Panc1 (cell line): ENCODE data around the gene ZNF132. TPM values are rescaled to one million over a fixed set of nuclear protein-coding genes. Genes with fewer than 3 reads are reported as not detected.

Experiments used
- ATAC-seq: fragments of 200-7000 bp; cut with Tn5 transposase; 2 replicates; pipeline ENCODE4 v1.9.1; 2020; ENCODE audit warnings: mild to moderate bottlenecking, moderate library complexity
- BruUV-seq: library from RNA; stranded (reverse); fragments of 400-500 nt; replicated peaks from 2 replicates; lab custom pipeline; 2021; lab: Mats Ljungman, UMichigan
- CTCF ChIA-PET: fragments of 300-600 bp; sonication (Branson Sonifier 250); formaldehyde crosslinking; loops from one replicate; lab custom pipeline; 2022; ENCODE audit warnings: antibody characterized with exemption; lab: Charles Lee
- POLR2A ChIA-PET: fragments of 300-600 bp; sonication (Branson Sonifier 250); formaldehyde crosslinking; loops from one replicate; lab custom pipeline; 2022; ENCODE audit warnings: antibody characterized with exemption; lab: Charles Lee
- DNase-seq: peaks from one replicate; pipeline ENCODE4 v3.0.0-alpha.2; 2010; ENCODE audit warnings: low read depth, low spot score
- H3K27ac ChIP-seq: 2 replicates; pipeline ENCODE4 v1.5.1; 2011; ENCODE audit warnings: mild to moderate bottlenecking, low read length, inconsistent platforms
- H3K27me3 ChIP-seq: fragments of 200-500 bp; sonication (Bioruptor generic); 2 replicates; pipeline ENCODE4 v1.6.0; 2014; ENCODE audit warnings: low read length, inconsistent platforms; ENCODE audit not compliant: control insufficient read depth, insufficient read depth
- H3K36me3 ChIP-seq: fragments of 200-500 bp; sonication (Bioruptor generic); 2 replicates; pipeline ENCODE4 v1.5.1; 2014; ENCODE audit warnings: inconsistent platforms, mild to moderate bottlenecking, low read length, moderate library complexity; ENCODE audit not compliant: control insufficient read depth, insufficient read depth
- H3K4me1 ChIP-seq: 2 replicates; pipeline ENCODE4 v1.5.1; 2011; ENCODE audit warnings: inconsistent platforms, mild to moderate bottlenecking, low read length, moderate library complexity; ENCODE audit not compliant: control insufficient read depth, insufficient read depth
- H3K4me3 ChIP-seq, 2 experiments: 2 replicates each; pipeline ENCODE4 v1.5.1; 2011 to 2012; ENCODE audit warnings: low read depth in 2 of 2, low read length in 2 of 2, mild to moderate bottlenecking in 2 of 2, inconsistent platforms in 1 of 2, moderate library complexity in 1 of 2
- H3K9me3 ChIP-seq: fragments of 200-500 bp; sonication (Bioruptor generic); 2 replicates; pipeline ENCODE4 v1.5.1; 2014; ENCODE audit warnings: low read depth, mild to moderate bottlenecking, inconsistent platforms, low read length, moderate library complexity; ENCODE audit not compliant: control insufficient read depth, insufficient read depth
- CTCF ChIP-seq: fragments of 450-650 bp; IDR thresholded peaks from 2 replicates; pipeline ENCODE4 v1.5.1; 2017; ENCODE audit warnings: mild to moderate bottlenecking
- TCF7L2 ChIP-seq: IDR thresholded peaks from 2 replicates; pipeline ENCODE4 v1.6.1; 2011; ENCODE audit warnings: mild to moderate bottlenecking, low read depth, low read length, inconsistent platforms
- in situ Hi-C: cut with HindIII; loops from 2 replicates; pipeline ENCODE4 v1.10.0; 2016; ENCODE audit warnings: low sequenced_read_pairs, low pct_unique_long_range_greater_than_20kb
- intact Hi-C: fragments of 100-400 bp; cut with micrococcal nuclease; formaldehyde crosslinking; loops from one replicate; pipeline ENCODE4 v1.10.0; 2022; ENCODE audit not compliant: unreplicated experiment
- total RNA-seq: library from RNA; stranded (reverse); gene quantifications from one replicate; pipeline ENCODE4 v1.2.1, GENCODE V29; 2021; ENCODE audit not compliant: unreplicated experiment
- TF ChIP-seq, protein P1 (sequence below), 2 experiments: IDR thresholded peaks; 2 replicates each; pipeline ENCODE4 v1.6.1; 2011 to 2012; ENCODE audit warnings: low read depth in 2 of 2, control low read depth in 1 of 2, low read length in 1 of 2, mild to moderate bottlenecking in 1 of 2, moderate library complexity in 1 of 2; ENCODE audit not compliant: insufficient read depth in 1 of 2

Gene ZNF132
- total RNA-seq, 1 experiment from 2014 or later, result not detected

- CTCF ChIA-PET, result no interaction called here
- H3K4me3 ChIP-seq, result no peak overlapping the region
- peaks cover 4% of the 10 kb centered on the region; the same call in 1 of the 2 replicates for H3K9me3 ChIP-seq
- peaks cover 8% of the 10 kb centered on the region; the same call in 1 of the 2 replicates for H3K36me3 ChIP-seq
- BruUV-seq, result TSS peak; percentile 51
- in situ Hi-C loops (no loop called here), intact Hi-C loops (no loop called here)
- DNase-seq (no peak), ATAC-seq (no peak)
- POLR2A ChIA-PET, result interaction anchor here (0.5 kb wide), 1 partner anchor 46 kb away, joined by 6 read pairs; no protein-coding TSS in a partner anchor
- no peaks in the 10 kb centered on the region for H3K4me1 ChIP-seq
- no peak overlapping the region for H3K27ac ChIP-seq
- no peak for TF ChIP-seq TCF7L2
- TF ChIP-seq, protein P1, sequence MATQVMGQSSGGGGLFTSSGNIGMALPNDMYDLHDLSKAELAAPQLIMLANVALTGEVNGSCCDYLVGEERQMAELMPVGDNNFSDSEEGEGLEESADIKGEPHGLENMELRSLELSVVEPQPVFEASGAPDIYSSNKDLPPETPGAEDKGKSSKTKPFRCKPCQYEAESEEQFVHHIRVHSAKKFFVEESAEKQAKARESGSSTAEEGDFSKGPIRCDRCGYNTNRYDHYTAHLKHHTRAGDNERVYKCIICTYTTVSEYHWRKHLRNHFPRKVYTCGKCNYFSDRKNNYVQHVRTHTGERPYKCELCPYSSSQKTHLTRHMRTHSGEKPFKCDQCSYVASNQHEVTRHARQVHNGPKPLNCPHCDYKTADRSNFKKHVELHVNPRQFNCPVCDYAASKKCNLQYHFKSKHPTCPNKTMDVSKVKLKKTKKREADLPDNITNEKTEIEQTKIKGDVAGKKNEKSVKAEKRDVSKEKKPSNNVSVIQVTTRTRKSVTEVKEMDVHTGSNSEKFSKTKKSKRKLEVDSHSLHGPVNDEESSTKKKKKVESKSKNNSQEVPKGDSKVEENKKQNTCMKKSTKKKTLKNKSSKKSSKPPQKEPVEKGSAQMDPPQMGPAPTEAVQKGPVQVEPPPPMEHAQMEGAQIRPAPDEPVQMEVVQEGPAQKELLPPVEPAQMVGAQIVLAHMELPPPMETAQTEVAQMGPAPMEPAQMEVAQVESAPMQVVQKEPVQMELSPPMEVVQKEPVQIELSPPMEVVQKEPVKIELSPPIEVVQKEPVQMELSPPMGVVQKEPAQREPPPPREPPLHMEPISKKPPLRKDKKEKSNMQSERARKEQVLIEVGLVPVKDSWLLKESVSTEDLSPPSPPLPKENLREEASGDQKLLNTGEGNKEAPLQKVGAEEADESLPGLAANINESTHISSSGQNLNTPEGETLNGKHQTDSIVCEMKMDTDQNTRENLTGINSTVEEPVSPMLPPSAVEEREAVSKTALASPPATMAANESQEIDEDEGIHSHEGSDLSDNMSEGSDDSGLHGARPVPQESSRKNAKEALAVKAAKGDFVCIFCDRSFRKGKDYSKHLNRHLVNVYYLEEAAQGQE (IDR thresholded peaks at IDR 0.05; ENCODE audit: insufficient read depth in 1 of 2, low read depth in 2 of 2, low read length in 1 of 2), result no peak
- H3K27me3 ChIP-seq, result no peaks in the 10 kb centered on the region
These were observed 22.9 kb downstream of the ZNF132 start for GRCh38 chr19:58417071-58417470.

DNA sequence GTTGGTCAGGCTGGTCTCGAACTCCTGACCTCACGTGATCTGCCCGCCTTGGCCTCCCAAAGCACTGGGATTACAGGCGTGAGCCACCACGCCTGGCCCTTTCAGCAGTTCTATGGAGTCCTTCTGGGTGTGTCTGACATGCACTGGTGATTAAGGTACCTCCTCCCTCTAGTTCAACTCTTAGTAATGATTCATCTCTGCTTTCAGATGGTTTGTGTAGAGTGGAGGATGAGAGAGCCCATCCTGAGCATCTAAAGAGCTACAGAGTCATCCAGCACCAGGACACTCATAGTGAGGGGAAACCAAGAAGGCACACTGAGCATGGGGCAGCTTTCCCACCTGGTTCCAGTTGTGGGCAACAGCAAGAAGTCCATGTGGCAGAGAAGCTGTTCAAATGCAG lies 23.3 kb downstream of the ZNF132 start:
- ChIA-PET CTCF (no interaction called here), POLR2A (interaction anchor here (0.5 kb wide), 1 partner anchor 46 kb away, joined by 6 read pairs; no protein-coding TSS in a partner anchor)
- no peak for ATAC-seq
- no TSS peak for BruUV-seq
- no peak for DNase-seq
- peaks cover 4% of the 10 kb centered on the region; the same call in 1 of the 2 replicates for H3K9me3 ChIP-seq
- intact Hi-C loops (no loop called here), in situ Hi-C loops (no loop called here)
- H3K4me1 ChIP-seq, result no peaks in the 10 kb centered on the region
- no peak overlapping the region for H3K27ac ChIP-seq
- H3K4me3 ChIP-seq, result no peak overlapping the region
- H3K27me3 ChIP-seq, result no peaks in the 10 kb centered on the region
- no peak for TF ChIP-seq CTCF
- TF ChIP-seq, protein P1 (IDR thresholded peaks at IDR 0.05; ENCODE audit: insufficient read depth in 1 of 2, low read depth in 2 of 2, low read length in 1 of 2), result no peak
- H3K36me3 ChIP-seq, result peaks cover 8% of the 10 kb centered on the region; the same call in 1 of the 2 replicates
